Astrocyte (in vitro differentiated cells and primary cell): ENCODE measurements around the gene CRACDL. TPM values are rescaled to one million over a fixed set of nuclear protein-coding genes. Genes with fewer than 3 reads are reported as not detected.
A peak's percentile ranks its signal among the peaks of the same experiment; 100 is the strongest.

Experiments used
- DNase-seq: peaks from one replicate; pipeline ENCODE4 v3.0.0-alpha.2; 2010; ENCODE audit warnings: low read depth
- FAIRE-seq: peaks from 2 replicates; lab custom pipeline; 2011; peaks lifted over from hg19 to GRCh38; lab: Jason Lieb, UNC
- H2AFZ ChIP-seq: 2 replicates; pipeline ENCODE4 v1.6.0; 2012; ENCODE audit warnings: low read depth, low read length, inconsistent platforms
- H3K27ac ChIP-seq: 2 replicates; pipeline ENCODE4 v1.5.1; 2011; ENCODE audit warnings: low read depth, low read length, inconsistent platforms
- H3K27me3 ChIP-seq: 2 replicates; pipeline ENCODE4 v1.6.0; 2011; ENCODE audit warnings: low read length, inconsistent platforms; ENCODE audit not compliant: insufficient read depth
- H3K36me3 ChIP-seq: 2 replicates; pipeline ENCODE4 v1.5.1; 2011; ENCODE audit warnings: low read length, inconsistent platforms; ENCODE audit not compliant: insufficient read depth
- H3K4me1 ChIP-seq: 2 replicates; pipeline ENCODE4 v1.5.1; 2011; ENCODE audit warnings: low read length, inconsistent platforms; ENCODE audit not compliant: insufficient read depth
- H3K4me2 ChIP-seq: 2 replicates; pipeline ENCODE4 v1.6.0; 2012; ENCODE audit warnings: low read length, inconsistent platforms
- H3K4me3 ChIP-seq: 2 replicates; pipeline ENCODE4 v1.5.1; 2011; ENCODE audit warnings: low read depth, mild to moderate bottlenecking, low read length, inconsistent platforms; ENCODE audit not compliant: insufficient read depth
- H3K79me2 ChIP-seq: 2 replicates; pipeline ENCODE4 v1.6.0; 2012; ENCODE audit warnings: mild to moderate bottlenecking, low read length, inconsistent platforms; ENCODE audit not compliant: insufficient read depth
- H3K9ac ChIP-seq: 2 replicates; pipeline ENCODE4 v1.6.0; 2012; ENCODE audit warnings: mild to moderate bottlenecking, low read length, inconsistent platforms
- H3K9me3 ChIP-seq: 2 replicates; pipeline ENCODE4 v1.5.1; 2012; ENCODE audit warnings: low read depth, mild to moderate bottlenecking, low read length, inconsistent platforms; ENCODE audit not compliant: insufficient read depth
- H4K20me1 ChIP-seq: 2 replicates; pipeline ENCODE4 v1.6.0; 2012; ENCODE audit warnings: low read length, inconsistent platforms; ENCODE audit not compliant: insufficient read depth
- H3K27ac Mint-ChIP-seq: one replicate; pipeline ENCODE4 v1.8.0; 2021; ENCODE audit warnings: mild to moderate bottlenecking, mixed read lengths; ENCODE audit not compliant: unreplicated experiment
- H3K27me3 Mint-ChIP-seq: one replicate; pipeline ENCODE4 v1.8.0; 2021; ENCODE audit warnings: low read depth, mixed read lengths; ENCODE audit not compliant: unreplicated experiment
- H3K36me3 Mint-ChIP-seq: one replicate; pipeline ENCODE4 v1.8.0; 2021; ENCODE audit warnings: low read depth, mixed read lengths; ENCODE audit not compliant: unreplicated experiment
- H3K4me1 Mint-ChIP-seq: one replicate; pipeline ENCODE4 v1.8.0; 2021; ENCODE audit warnings: low read depth, mixed read lengths; ENCODE audit not compliant: unreplicated experiment
- H3K4me3 Mint-ChIP-seq: one replicate; pipeline ENCODE4 v1.8.0; 2021; ENCODE audit warnings: mild to moderate bottlenecking, moderate library complexity, mixed read lengths; ENCODE audit not compliant: unreplicated experiment
- H3K9me3 Mint-ChIP-seq: one replicate; pipeline ENCODE4 v1.8.0; 2021; ENCODE audit warnings: mild to moderate bottlenecking, mixed read lengths; ENCODE audit not compliant: unreplicated experiment
- CTCF ChIP-seq: IDR thresholded peaks from 2 replicates; pipeline ENCODE4 v1.5.1; 2011; ENCODE audit warnings: low read depth, mild to moderate bottlenecking, inconsistent platforms, low read length, moderate library complexity; ENCODE audit not compliant: insufficient read depth
- EZH2 ChIP-seq: IDR thresholded peaks from 2 replicates; pipeline ENCODE4 v1.6.1; 2012; ENCODE audit warnings: mild to moderate bottlenecking, low read length, inconsistent platforms; ENCODE audit not compliant: insufficient read depth
- total RNA-seq: library from RNA; stranded (reverse); gene quantifications from 2 replicates; pipeline ENCODE4 v1.2.1, GENCODE V29; 2021

The CRACDL gene
- total RNA-seq, 1 donor from 2014 or later, result 1.8 TPM

- Mint-ChIP-seq H3K27ac (peak overlapping the region; percentile 28), H3K4me3 (peak overlapping the region; percentile 17), H3K36me3 (no peaks in the 10 kb centered on the region), H3K27me3 (no peaks in the 10 kb centered on the region), H3K9me3 (no peaks in the 10 kb centered on the region), H3K4me1 (peaks cover 53% of the 10 kb centered on the region)
- TF ChIP-seq CTCF (no peak), EZH2 (no peak)
- no peaks in the 10 kb centered on the region for H3K36me3 ChIP-seq
- no peaks in the 10 kb centered on the region for H3K9me3 ChIP-seq
- no peaks in the 10 kb centered on the region for H3K27me3 ChIP-seq
- H3K4me2 ChIP-seq, result peak overlapping the region; percentile 73
- H2AFZ ChIP-seq, result no peak overlapping the region
- DNase-seq (peak; percentile 76), FAIRE-seq (no peak)
- H3K79me2 ChIP-seq, result no peaks in the 10 kb centered on the region
- peaks cover 59% of the 10 kb centered on the region for H3K4me1 ChIP-seq
- H3K9ac ChIP-seq, result peak overlapping the region; percentile 5
- H3K4me3 ChIP-seq, result no peak overlapping the region
- H4K20me1 ChIP-seq, result no peaks in the 10 kb centered on the region
- H3K27ac ChIP-seq, result peak overlapping the region; percentile 6
These were observed 22.8 kb downstream of the CRACDL start for GRCh38 chr2:98912957-98913915.

- Mint-ChIP-seq H3K27me3 (no peaks in the 10 kb centered on the region), H3K9me3 (no peaks in the 10 kb centered on the region), H3K4me3 (peak overlapping the region; percentile 17), H3K27ac (peak overlapping the region; percentile 55), H3K36me3 (no peaks in the 10 kb centered on the region), H3K4me1 (peaks cover 62% of the 10 kb centered on the region)
- Histone ChIP-seq H2AFZ (no peak overlapping the region), H3K27me3 (no peaks in the 10 kb centered on the region), H3K36me3 (no peaks in the 10 kb centered on the region), H3K4me2 (peak overlapping the region; percentile 73), H3K27ac (peak overlapping the region; percentile 63), H3K4me3 (no peak overlapping the region), H3K79me2 (no peaks in the 10 kb centered on the region), H3K9ac (peak overlapping the region; percentile 43), H3K4me1 (peaks cover 59% of the 10 kb centered on the region), H4K20me1 (no peaks in the 10 kb centered on the region), H3K9me3 (no peaks in the 10 kb centered on the region)
- no peak for FAIRE-seq
- peak; percentile 92 for DNase-seq
- TF ChIP-seq EZH2 (no peak), CTCF (no peak)
These were observed 23.7 kb downstream of the CRACDL start for GRCh38 chr2:98912221-98912851.
